ENCODE data around the gene TNS1.
A peak's percentile ranks its signal among the peaks of the same experiment; 100 is the strongest.

TNS1 gene

DNA sequence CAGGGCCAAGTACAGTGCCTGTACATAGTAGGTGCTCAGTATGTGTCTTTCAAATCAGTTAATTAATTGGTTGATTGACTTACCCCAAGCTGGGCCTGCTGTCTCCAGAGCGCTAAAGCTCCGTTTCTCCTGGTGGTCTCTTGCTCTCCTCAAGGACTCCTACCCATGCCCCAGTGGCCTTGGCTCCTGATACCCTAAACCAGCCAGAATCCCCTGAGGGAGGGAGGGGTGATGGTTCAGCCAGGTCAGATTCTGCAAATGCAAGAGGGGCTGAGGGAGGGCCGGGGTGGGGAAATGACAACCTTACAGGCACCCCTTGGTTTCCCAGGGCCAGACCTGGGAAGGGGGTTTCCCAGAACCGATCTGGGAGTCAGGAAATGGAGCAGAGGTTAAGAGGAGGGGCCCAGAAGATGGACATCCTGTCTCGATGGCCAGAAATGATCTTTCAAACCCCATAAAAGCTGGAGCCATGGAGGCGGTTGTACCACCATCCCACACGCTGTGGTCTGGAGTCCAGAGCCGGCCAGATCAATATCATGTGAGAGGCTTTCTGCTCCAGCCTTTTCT, 209.1 kb downstream of the TNS1 start:
- Histone ChIP-seq H3K27ac (ENCODE audit: insufficient read depth, low read length, poor library complexity, severe bottlenecking) (no peak overlapping the region), H3K36me3 (ENCODE audit: control insufficient read depth, insufficient read depth, low read length) (no peaks in the 10 kb centered on the region), H3K4me3 (ENCODE audit: insufficient read depth, low read depth, low read length, poor library complexity, severe bottlenecking) (no peak overlapping the region), H3K9me3 (ENCODE audit: control insufficient read depth, low read length) (no peaks in the 10 kb centered on the region), H3K4me1 (ENCODE audit: control insufficient read depth, insufficient read depth, low read length, poor library complexity, severe bottlenecking) (no peaks in the 10 kb centered on the region), H3K27me3 (replicated peaks; ENCODE audit: control insufficient read depth, insufficient read depth, low read length, poor library complexity, severe bottlenecking) (no peaks in the 10 kb centered on the region)
- DNase-seq, result no peak

DNA sequence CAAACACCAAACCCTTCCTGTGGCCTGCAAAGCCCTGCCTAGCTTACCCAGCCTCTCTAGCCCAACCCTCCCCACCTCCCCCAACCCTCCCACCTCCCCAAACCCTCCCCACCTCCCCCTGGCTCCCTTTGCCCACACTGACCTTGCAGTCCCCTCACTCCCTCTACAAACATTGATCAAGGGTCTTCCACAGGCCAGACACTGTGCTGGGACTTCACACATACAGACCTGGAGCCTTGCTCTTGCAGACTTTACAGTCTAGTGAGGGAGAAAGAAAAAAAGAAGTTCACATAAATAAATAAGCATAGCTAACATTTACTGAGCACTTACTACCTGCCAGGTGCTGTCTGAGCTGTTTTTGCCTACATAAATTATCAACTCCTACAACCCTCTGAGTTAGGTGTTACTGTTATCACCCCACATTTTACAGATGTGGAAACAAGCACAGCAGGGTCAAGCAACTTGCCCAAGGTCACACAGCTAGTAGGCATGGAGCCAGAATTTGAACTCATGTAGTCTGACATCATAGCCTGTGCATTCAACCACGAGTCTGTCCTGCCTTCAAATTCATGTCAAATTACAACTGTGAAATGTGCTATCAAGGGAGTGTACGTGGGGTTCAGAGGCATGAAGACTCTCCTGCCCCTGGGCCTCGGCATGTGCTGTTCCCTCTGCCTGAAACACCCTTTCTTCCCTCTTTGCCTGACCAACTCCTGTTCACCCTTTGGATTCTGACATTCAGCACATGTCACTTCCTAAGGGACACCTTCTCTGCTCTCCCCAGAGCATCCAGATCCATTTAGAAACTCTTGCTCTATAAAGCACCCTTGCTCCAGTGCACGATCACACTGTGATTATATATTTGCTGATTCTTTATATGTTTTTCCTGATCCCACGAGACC, 209.9 kb downstream of the TNS1 start:
- H3K9me3 ChIP-seq (ENCODE audit: control insufficient read depth, low read length), result no peaks in the 10 kb centered on the region
- H3K27ac ChIP-seq (ENCODE audit: insufficient read depth, low read length, poor library complexity, severe bottlenecking), result no peak overlapping the region
- no peaks in the 10 kb centered on the region for H3K4me1 ChIP-seq (ENCODE audit: control insufficient read depth, insufficient read depth, low read length, poor library complexity, severe bottlenecking)
- DNase-seq, result no peak
- H3K36me3 ChIP-seq (ENCODE audit: control insufficient read depth, insufficient read depth, low read length), result no peaks in the 10 kb centered on the region
- H3K27me3 ChIP-seq (replicated peaks; ENCODE audit: control insufficient read depth, insufficient read depth, low read length, poor library complexity, severe bottlenecking), result no peaks in the 10 kb centered on the region
- H3K4me3 ChIP-seq (ENCODE audit: insufficient read depth, low read depth, low read length, poor library complexity, severe bottlenecking), result no peak overlapping the region

DNA sequence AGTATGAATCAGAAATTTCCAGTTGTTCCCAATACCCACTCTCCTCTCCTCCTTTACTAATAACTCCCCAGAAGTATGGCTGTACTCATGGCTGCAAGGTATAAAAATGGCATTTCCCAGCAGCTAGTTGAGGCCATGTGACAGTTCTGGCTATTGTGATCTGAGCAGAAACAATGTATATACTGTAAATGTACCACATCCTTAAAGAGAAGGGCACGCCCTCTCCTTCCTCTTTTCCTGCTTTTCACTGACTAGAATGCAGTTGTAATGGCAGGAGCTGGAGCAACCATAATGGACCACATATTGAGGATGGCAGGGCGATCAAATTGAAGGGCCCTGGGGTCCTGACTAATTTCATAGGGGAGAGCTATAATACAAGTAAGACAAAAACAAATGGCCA, 211.2 kb downstream of the TNS1 start:
- H3K36me3 ChIP-seq (ENCODE audit: control insufficient read depth, insufficient read depth, low read length), result no peaks in the 10 kb centered on the region
- H3K27ac ChIP-seq (ENCODE audit: insufficient read depth, low read length, poor library complexity, severe bottlenecking), result no peak overlapping the region
- no peaks in the 10 kb centered on the region for H3K27me3 ChIP-seq (replicated peaks; ENCODE audit: control insufficient read depth, insufficient read depth, low read length, poor library complexity, severe bottlenecking)
- no peaks in the 10 kb centered on the region for H3K9me3 ChIP-seq (ENCODE audit: control insufficient read depth, low read length)
- no peaks in the 10 kb centered on the region for H3K4me1 ChIP-seq (ENCODE audit: control insufficient read depth, insufficient read depth, low read length, poor library complexity, severe bottlenecking)
- no peak for DNase-seq
- no peak overlapping the region for H3K4me3 ChIP-seq (ENCODE audit: insufficient read depth, low read depth, low read length, poor library complexity, severe bottlenecking)

DNA sequence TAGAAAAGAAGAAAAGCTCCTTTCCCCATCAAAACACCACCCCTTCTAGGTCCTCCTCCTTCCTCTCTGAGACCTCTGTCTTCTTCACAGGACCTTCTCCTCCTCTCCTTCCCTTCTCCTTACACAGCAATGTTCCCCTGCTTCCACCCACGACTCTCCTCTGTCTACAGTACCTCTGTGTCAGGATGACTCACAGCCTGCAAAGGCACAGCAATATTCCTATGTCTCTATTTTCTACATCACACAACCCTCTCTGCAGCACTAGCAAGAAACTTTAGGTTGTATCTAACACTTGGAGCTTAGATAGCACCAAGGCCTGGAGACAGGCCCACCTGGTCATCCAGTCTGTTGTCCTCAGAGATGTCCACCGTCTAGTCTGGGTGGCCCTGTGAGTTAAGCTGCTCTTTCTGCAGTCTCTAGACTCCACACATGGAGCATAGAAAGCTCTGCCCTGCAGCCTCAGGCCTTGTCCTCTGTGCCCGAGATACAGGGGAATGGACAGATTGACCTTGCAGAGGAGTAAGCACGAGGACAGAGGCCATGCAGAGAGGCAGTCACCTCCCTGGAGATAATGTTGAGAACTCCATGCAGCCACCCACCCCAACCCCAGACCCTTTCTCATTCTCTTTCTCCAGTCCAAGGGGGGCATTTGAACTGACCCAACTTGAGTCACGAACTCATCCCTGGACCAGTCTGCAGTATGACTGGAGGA, 212.0 kb downstream of the TNS1 start:
- no peaks in the 10 kb centered on the region for H3K36me3 ChIP-seq (ENCODE audit: control insufficient read depth, insufficient read depth, low read length)
- H3K9me3 ChIP-seq (ENCODE audit: control insufficient read depth, low read length), result no peaks in the 10 kb centered on the region
- no peak overlapping the region for H3K27ac ChIP-seq (ENCODE audit: insufficient read depth, low read length, poor library complexity, severe bottlenecking)
- no peak overlapping the region for H3K4me3 ChIP-seq (ENCODE audit: insufficient read depth, low read depth, low read length, poor library complexity, severe bottlenecking)
- no peaks in the 10 kb centered on the region for H3K4me1 ChIP-seq (ENCODE audit: control insufficient read depth, insufficient read depth, low read length, poor library complexity, severe bottlenecking)
- DNase-seq, result no peak
- H3K27me3 ChIP-seq (replicated peaks; ENCODE audit: control insufficient read depth, insufficient read depth, low read length, poor library complexity, severe bottlenecking), result no peaks in the 10 kb centered on the region

DNA sequence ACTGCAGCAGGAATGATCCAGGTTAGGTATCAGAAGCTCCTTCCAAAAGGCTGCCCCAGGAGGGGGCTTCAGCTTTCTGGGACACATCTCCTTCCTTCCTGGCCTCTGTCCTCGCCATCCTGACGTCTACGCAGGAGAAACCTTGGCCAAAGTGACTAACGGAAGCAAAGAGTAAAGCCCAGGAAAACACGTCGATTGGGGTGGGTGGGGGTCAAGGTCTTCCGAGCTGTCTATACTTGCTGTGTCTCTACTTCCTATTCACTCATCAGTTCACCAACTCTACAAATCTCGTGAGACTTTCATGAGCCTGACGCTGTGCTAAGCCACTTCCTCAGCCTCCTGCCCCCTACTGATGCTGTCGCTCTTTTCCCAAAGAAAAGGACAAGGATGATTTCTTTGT, 212.6 kb downstream of the TNS1 start:
- Histone ChIP-seq H3K4me1 (ENCODE audit: control insufficient read depth, insufficient read depth, low read length, poor library complexity, severe bottlenecking) (peaks cover 2% of the 10 kb centered on the region), H3K27me3 (replicated peaks; ENCODE audit: control insufficient read depth, insufficient read depth, low read length, poor library complexity, severe bottlenecking) (no peaks in the 10 kb centered on the region), H3K4me3 (ENCODE audit: insufficient read depth, low read depth, low read length, poor library complexity, severe bottlenecking) (peak overlapping the region; percentile 58), H3K27ac (ENCODE audit: insufficient read depth, low read length, poor library complexity, severe bottlenecking) (no peak overlapping the region), H3K36me3 (ENCODE audit: control insufficient read depth, insufficient read depth, low read length) (no peaks in the 10 kb centered on the region), H3K9me3 (ENCODE audit: control insufficient read depth, low read length) (no peaks in the 10 kb centered on the region)
- DNase-seq, result peak in 1 of 3 donors; percentile 11

DNA sequence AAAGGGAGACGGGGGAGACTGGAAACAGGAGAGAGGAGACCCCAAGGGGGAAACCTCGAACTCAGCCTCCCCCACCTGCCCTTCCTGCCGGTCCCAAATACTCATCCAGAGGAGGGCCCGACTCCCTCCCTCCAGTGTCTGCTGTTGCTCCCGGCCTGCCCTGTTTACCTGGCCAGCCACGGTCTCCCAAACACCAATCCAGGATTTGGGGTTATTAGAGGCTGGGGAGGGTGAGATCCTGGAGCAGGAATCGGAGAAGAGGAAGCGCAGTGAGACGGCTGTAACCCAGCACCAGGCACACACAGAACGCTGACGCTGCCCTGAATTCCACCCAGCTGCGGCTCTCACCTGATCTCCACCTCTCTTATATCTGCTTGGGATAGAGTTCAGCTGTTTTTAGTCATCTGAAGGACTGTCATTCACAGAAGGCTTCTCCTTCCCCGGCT, 213.0 kb downstream of the TNS1 start:
- peaks cover 2% of the 10 kb centered on the region for H3K4me1 ChIP-seq (ENCODE audit: control insufficient read depth, insufficient read depth, low read length, poor library complexity, severe bottlenecking)
- no peaks in the 10 kb centered on the region for H3K27me3 ChIP-seq (replicated peaks; ENCODE audit: control insufficient read depth, insufficient read depth, low read length, poor library complexity, severe bottlenecking)
- peak overlapping the region; percentile 58 for H3K4me3 ChIP-seq (ENCODE audit: insufficient read depth, low read depth, low read length, poor library complexity, severe bottlenecking)
- no peak for DNase-seq
- no peaks in the 10 kb centered on the region for H3K9me3 ChIP-seq (ENCODE audit: control insufficient read depth, low read length)
- no peaks in the 10 kb centered on the region for H3K36me3 ChIP-seq (ENCODE audit: control insufficient read depth, insufficient read depth, low read length)
- H3K27ac ChIP-seq (ENCODE audit: insufficient read depth, low read length, poor library complexity, severe bottlenecking), result no peak overlapping the region

DNA sequence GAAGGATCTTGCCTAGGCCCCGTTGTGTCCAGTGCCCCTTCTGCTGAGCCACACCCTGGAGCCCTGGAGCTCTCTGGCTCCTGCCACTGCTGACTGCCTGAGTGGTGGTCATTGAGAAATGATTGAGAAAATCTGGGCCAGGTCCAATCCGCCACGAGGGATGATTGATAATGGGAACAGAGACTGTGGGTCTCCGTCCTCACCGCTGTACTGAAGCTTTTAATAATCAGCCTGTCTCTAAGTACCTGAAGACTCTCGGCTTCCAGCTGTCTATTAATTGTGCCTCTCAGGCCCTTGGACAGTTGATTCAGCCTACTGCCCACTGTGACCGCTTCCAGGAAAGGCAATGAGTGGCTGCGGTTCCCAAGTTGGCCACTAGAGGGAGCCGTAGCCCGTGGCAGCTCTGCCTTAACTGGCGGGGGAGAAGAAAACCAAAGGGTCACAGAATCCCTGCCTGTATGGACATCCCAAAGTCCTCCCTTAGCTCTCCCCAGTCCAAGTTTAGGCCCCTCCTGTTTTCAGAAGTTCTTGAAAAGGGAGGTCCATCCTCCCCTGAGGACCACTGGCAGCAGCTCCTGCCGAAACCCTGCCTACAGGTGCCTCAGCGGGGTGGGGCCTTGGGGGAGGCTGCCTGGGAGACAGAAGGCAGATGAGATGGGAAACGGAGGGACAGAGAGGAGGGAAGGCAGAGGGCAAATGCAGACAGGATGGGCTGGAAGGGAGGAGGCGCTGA, 213.6 kb downstream of the TNS1 start:
- peak; percentile 29 to 54 (median 42) for DNase-seq
- peak overlapping the region; percentile 58 for H3K4me3 ChIP-seq (ENCODE audit: insufficient read depth, low read depth, low read length, poor library complexity, severe bottlenecking)
- H3K4me1 ChIP-seq (ENCODE audit: control insufficient read depth, insufficient read depth, low read length, poor library complexity, severe bottlenecking), result peaks cover 2% of the 10 kb centered on the region
- no peaks in the 10 kb centered on the region for H3K9me3 ChIP-seq (ENCODE audit: control insufficient read depth, low read length)
- H3K36me3 ChIP-seq (ENCODE audit: control insufficient read depth, insufficient read depth, low read length), result no peaks in the 10 kb centered on the region
- no peaks in the 10 kb centered on the region for H3K27me3 ChIP-seq (replicated peaks; ENCODE audit: control insufficient read depth, insufficient read depth, low read length, poor library complexity, severe bottlenecking)
- no peak overlapping the region for H3K27ac ChIP-seq (ENCODE audit: insufficient read depth, low read length, poor library complexity, severe bottlenecking)

DNA sequence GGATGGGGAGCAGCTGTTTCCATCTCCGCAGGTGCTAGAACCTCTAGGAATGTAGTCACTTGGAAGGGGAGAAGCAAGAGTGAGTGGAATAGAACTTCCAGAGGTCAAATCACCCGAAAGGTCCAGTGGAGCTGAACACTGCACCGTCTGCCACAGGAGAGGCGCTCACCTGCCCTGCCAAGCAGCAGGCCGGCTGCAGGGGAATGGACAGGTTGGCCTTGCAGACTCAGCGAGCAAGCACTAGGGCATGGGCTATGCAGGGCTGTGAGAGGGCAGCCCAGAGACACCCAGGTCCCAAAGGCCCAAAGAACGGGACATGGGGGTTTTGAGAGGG, 214.2 kb downstream of the TNS1 start:
- Histone ChIP-seq H3K36me3 (ENCODE audit: control insufficient read depth, insufficient read depth, low read length) (no peaks in the 10 kb centered on the region), H3K4me1 (ENCODE audit: control insufficient read depth, insufficient read depth, low read length, poor library complexity, severe bottlenecking) (peaks cover 2% of the 10 kb centered on the region), H3K9me3 (ENCODE audit: control insufficient read depth, low read length) (no peaks in the 10 kb centered on the region), H3K27ac (ENCODE audit: insufficient read depth, low read length, poor library complexity, severe bottlenecking) (no peak overlapping the region), H3K4me3 (ENCODE audit: insufficient read depth, low read depth, low read length, poor library complexity, severe bottlenecking) (no peak overlapping the region), H3K27me3 (replicated peaks; ENCODE audit: control insufficient read depth, insufficient read depth, low read length, poor library complexity, severe bottlenecking) (no peaks in the 10 kb centered on the region)
- DNase-seq, result no peak

DNA sequence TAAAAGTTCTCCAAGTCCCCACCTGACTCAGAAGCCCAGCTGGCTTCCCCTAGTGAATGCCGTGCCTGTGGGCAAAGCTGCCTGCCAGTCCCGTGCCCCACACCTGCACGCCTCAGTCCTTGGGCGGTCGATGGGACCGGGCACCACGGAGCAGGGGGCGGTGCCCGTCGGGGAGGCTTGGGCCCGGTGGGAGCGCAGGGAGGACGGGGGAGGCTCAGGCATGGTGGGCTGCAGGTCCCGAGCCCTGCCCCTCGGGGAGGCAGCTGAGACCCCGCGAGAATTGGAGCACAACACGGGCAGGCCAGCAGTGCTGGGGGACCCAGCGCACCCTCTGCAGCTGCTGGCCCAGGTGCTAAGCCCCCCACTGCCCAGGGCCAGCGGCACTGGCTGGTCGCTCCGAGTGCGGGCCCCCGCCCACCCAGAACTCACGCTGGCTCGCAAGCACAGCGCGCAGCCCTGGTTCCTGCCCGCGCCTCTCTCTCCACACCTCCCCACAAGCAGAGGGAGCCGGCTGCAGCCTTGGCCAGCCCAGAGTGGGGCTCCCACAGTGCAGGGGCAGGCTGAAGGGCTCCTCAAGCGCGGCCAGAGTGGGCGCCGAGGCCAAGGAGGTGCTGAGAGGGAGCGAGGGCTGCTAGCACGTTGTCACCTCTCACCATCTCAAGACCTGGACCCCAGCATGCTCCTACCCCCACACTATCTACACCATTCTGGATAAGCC, 215.5 kb downstream of the TNS1 start:
- peaks cover 2% of the 10 kb centered on the region for H3K4me1 ChIP-seq (ENCODE audit: control insufficient read depth, insufficient read depth, low read length, poor library complexity, severe bottlenecking)
- H3K4me3 ChIP-seq (ENCODE audit: insufficient read depth, low read depth, low read length, poor library complexity, severe bottlenecking), result no peak overlapping the region

More for the DNA sequence above, 215.5 kb downstream of the TNS1 start:
- Histone ChIP-seq H3K27ac (ENCODE audit: insufficient read depth, low read length, poor library complexity, severe bottlenecking) (no peak overlapping the region), H3K9me3 (ENCODE audit: control insufficient read depth, low read length) (no peaks in the 10 kb centered on the region), H3K36me3 (ENCODE audit: control insufficient read depth, insufficient read depth, low read length) (no peaks in the 10 kb centered on the region), H3K27me3 (replicated peaks; ENCODE audit: control insufficient read depth, insufficient read depth, low read length, poor library complexity, severe bottlenecking) (no peaks in the 10 kb centered on the region)
- DNase-seq, result no peak

All from effector memory CD4-positive, alpha-beta T cell (primary cell).